GM19455 (cell line): Measurements from ENCODE around the gene TEX54.
"Not testable (repeated sequence)": the region's sequence is repeated elsewhere in the genome, so short reads cannot be mapped to it uniquely, and the experiment has no call there.

Source experiments
- ATAC-seq: cut with Tn5 transposase; IDR thresholded peaks from one replicate; pipeline ENCODE4 v1.9.1; 2021; ENCODE audit not compliant: unreplicated experiment

Gene TEX54

DNA sequence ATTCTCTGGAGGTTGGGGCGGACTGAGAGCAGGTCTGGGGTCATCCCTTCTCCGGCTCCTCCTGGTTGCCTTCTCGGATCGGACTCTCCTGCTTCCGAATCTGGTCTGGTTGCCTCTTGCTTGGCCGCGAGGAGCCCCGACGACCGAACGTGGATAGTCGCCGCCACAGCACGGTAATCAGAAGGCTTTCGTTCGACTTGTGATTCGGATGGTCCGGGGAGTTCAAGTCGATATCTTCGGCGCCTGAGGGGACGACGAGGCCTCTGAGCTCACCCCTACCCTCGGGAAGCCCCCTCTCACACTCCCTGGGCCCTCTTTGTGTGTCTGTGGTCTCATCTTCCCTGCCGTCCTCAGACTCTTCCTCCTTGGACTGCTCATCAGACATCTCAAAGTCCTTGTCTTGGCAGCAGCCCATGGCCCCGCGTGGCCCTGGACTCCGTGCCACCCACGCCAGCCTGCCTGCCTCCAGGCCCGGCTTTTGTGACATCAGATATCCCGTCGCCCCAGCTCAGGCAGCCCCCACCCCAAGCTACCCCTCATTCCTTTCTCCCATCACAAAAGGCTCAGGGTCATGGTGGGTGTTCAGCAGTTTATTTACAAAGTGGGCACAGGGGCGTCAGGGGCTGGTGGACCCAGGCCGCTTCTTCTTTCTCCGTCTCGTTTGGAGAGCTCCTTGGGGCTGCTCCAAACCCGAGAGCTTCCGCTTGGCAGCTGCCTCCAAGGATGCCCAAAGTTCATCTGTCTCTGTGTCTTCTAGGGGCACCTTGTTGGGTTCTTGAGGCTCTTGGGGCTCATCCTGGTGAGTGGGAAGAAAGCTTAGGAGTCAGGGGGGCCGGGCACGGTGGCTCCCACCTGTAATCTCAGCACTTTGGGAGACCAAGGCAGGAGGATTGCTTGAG, at the start of gene TEX54:
TSS of gene TEX54 (minus strand) at position 506 of the 899 bp plus-strand sequence.
- ATAC-seq, result peak; percentile 18

DNA sequence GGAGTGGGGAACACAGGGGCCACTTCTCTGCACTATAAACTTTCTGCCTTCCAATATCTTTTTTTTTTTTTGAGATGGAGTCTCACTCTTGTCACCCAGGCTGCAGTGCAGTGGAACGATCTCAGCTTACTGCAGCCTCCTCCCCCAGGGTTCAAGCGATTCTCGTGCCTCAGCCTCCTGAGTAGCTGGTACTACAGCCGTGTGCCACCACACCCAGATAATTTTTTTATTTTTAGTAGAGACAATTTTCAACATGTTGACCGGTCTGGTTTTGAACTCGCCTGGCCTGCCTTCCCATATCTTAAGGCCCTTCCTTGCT, 49.7 kb upstream of the TEX54 start:
- ATAC-seq, result no peak

GRCh38 chr11:62881579-62882430, 49.2 kb upstream of the TEX54 start:
- ATAC-seq, result peak; percentile 42

- ATAC-seq, result peak; percentile 73
Measured at GRCh38 chr11:62880803-62881578, 48.4 kb upstream of the TEX54 start, which contains the start of gene SLC3A2. TSS of gene SLC3A2 (plus strand) at chr11:62880896. CDS start at chr11:62881024, 128 bp downstream.

GRCh38 chr11:62880231-62880802, 47.7 kb upstream of the TEX54 start:
- peak; percentile 18 for ATAC-seq

- ATAC-seq, result no peak
Measured at GRCh38 chr11:62879235-62879978, 46.8 kb upstream of the TEX54 start.

DNA sequence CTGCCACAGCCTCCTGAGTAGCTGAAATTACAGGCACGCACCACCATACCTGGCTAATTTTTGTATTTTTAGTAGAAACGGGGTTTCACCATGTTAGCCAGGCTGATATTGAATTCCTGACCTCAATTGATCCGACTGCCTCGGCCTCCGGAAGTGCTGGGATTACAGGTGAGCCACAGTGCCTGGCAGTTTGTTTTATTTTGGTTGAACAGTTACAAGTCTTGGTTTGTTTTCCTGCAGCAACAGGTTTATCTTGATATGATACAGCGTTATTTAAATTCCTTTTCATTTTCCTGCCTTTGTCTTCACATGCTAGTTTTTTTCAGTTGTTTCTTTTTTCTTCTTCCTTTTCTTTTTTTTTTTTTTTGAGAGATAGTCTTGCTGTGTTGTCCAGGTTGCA, 44.1 kb upstream of the TEX54 start:
- ATAC-seq, result no peak

DNA sequence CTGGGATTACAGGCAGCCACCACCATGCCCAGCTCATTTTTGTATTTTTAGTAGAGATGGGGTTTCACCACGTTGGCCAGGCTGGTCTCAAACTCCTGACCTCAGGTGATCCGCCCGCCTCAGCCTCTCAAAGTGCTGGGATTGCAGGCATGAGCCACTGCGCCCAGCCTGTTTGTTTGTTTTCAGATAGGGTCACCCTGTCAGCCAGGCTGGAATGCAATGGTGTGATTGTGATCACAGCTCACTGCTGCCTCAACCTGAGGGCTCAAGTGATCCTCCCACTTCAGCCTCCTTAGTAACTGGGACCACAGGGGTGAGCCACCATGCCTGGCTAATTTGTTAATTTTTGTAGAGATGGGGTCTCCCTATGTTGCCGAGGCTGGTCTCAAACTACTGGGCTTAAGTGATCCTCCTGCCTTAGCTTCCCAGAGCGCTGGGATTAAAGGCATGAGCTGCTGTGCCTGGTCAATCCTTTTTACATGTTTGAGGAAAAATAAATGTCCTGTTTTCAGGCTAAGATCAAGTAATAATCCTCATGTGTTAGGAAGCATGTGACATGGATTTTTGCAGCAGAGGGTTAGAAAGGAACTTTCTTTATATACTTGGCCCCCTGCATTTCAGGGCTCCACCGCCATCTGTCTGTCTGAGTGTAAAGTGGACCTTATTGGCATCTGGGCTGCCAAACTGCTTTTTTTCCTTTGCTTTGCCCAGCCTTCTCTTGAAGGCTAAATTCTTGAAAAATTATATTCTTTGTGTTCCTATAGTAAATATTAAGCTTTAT, 43.2 kb upstream of the TEX54 start:
- ATAC-seq, result no peak

DNA sequence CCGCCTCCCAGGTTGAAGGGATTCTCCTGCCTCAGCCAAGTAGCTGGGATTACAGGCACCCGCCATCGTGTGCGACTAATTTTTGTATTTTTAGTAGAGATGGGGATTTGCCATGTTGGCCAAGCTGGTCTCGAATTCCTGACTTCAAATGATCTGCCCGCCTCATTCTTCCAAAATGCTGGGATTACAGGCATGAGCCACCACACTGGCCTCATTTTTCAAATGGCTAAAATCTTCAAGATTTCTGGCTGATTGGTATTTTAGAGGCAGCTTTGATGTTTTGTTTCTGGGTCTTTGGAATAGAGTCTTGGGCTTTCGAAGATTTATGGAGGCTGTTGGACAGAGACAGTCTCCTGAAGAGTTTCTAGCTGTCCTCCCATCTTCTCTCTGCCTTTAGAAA, 42.2 kb upstream of the TEX54 start:
- ATAC-seq, result no peak

- ATAC-seq, result no peak
Measured at GRCh38 chr11:62865635-62866034, 33.0 kb upstream of the TEX54 start.

GRCh38 chr11:62863687-62864335, 31.2 kb upstream of the TEX54 start:
- no peak for ATAC-seq

DNA sequence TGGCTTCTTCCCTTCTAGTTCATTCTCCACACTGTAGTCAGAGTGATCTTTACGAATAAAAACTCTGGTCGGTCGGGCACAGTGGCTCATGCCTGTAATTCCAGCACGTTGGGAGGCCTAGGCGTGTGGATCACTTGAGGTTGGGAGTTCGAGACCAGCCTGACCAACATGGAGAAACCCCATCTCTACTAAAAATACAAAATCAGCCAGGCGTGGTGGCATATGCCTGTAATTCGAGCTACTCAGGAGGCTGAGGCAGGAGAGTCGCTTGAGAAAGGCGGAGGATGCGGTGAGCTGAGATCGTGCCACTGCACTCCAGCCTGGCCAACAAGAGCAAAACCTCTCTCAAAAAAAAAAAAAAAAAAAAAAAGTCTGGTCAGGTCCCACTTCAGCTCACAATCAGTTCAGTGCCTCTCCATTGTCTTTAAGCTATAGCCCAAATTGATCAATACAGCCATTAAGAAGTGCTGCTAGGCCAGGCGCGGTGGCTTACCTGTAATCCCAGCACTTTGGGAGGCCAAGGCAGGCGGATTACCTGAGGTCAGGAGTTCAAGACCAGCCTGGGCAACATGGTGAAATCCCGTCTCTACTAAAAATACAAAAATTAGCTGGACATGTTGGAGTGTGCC, 29.0 kb upstream of the TEX54 start:
- not testable (repeated sequence) for ATAC-seq

- ATAC-seq, result no peak
Measured at GRCh38 chr11:62860835-62861563, 28.4 kb upstream of the TEX54 start.

DNA sequence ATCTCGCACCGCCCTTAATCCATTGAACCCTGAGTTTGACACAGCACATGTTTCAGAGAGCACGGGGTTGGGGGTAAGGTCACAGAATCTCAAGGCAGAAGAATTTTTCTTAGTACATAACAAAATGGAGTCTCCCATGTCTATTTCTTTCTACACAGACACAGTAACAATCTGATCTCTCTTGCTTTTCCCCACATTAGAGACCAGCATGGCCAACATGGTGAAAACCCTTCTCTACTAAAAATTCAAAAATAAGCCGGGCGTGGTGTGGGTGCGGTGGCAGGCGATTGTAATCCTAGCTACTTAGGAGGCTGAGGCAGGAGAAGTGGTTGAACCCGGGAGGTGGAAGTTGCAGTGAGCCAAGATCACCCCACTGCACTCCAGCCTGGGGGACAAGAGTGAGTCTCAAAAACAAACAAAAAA, 26.7 kb upstream of the TEX54 start:
- not testable (repeated sequence) for ATAC-seq

- no peak for ATAC-seq
Measured at GRCh38 chr11:62858201-62858600, 25.6 kb upstream of the TEX54 start.

DNA sequence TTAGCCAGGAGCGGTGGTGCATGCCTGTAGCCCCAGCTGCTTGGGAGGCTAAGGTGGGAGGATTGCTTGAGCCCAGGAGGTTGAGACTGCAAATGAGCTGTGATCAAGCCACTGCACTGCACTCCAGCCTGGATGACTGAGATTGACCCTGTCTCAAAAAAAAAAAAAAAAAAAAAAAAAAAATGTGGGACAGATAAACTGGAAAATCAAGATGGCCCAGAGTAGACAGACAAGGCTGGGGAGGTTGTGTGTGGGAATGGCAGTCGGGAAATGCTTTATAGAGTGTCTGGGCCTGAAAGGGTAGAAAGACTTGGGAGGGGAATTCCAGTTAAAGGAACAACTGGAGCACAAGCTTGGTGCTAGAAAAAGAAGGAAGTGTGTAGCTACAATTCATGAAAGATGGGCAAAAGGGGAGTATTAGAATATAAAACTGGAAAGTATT, 24.9 kb upstream of the TEX54 start:
- no peak for ATAC-seq

DNA sequence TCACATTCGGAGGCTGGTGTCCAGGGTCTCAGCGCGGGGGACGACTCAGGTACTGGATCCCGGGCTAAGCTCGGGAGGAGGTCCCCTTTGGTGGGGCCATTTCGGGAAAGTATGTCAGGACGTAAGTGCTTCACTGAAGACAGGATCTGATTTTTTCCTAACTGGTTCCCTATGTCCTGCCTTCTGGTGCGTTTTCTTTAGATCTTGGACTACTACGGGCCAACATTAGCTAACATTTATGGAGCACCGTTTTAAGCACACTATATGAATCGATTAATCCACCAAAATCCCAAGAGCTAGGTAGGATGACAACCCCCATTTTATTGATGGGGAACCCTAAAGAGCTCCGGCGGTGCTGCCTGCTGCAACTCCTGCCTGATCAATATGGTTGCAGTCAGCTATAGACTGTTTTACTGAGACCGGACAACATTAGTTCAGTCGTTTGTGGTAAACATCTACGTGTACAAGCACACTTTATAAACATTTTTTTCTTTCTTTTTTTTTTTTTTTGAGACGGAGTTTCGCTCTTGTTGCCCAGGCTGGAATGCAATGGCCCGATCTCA, 23.8 kb upstream of the TEX54 start:
- ATAC-seq, result no peak
